Peyer's patch (tissue), 4 donors: Measurements from ENCODE around the gene NUDC.

Source experiments
- CTCF ChIP-seq, 6 experiments: fragments of 450-650 bp in 4 of 6; fragments of 200-600 bp in 2 of 6; sonication (generic) in 1 of 6; IDR thresholded peaks; one replicate each; pipeline ENCODE4 v1.5.1; 2017 to 2019; ENCODE audit warnings: antibody characterized with exemption in 6 of 6, mild to moderate bottlenecking in 3 of 6, moderate library complexity in 1 of 6
- POLR2A ChIP-seq, 2 donors: fragments of 450-650 bp; IDR thresholded peaks; one replicate each; pipeline ENCODE4 v1.5.1; 2017; ENCODE audit warnings: antibody characterized with exemption in 2 of 2, mild to moderate bottlenecking in 2 of 2, moderate library complexity in 2 of 2

DNA sequence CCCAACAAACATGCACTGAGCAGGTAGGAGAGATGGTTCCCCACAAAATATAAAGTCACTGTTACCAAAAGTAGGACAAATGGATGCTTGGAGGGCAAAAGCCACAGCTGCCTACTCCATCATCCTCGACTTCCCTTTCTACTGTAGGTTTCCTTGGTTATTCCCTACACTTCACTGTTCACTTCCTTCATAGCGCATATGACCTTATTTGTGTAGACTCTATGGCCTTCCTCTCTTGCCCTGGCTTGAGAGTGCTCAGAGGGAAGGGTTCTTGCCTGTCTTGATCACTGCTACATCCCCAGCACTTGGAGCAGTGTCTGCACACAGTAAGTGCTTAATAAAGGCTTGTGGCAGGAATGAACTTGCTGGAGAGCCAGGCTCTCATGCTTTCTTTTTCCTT lies 57.4 kb downstream of the NUDC start:
- no peak for TF ChIP-seq CTCF (IDR thresholded peaks at IDR 0.05)
- TF ChIP-seq POLR2A (IDR thresholded peaks at IDR 0.05) = no peak
